G401.6 (cell line): Measurements from ENCODE around the gene UCHL5.

Experiments used
- FAIRE-seq: peaks from 2 replicates; lab custom pipeline; 2012; peaks lifted over from hg19 to GRCh38; lab: Jason Lieb, UNC

UCHL5 gene

GRCh38 chr1:193059282-193060114 is at the start of gene UCHL5, which contains the start of gene RO60:
Gene UCHL5, minus strand, starts transcription at chr1:193059360. Its CDS starts 100 bp downstream, at chr1:193059260.
Gene RO60, plus strand, starts transcription at chr1:193059612. Its CDS starts 9,443 bp downstream, at chr1:193069055.
- FAIRE-seq = peak; percentile 97

GRCh38 chr1:193108471-193108870 is 49.3 kb upstream of the UCHL5 start:
- no peak for FAIRE-seq

GRCh38 chr1:193105821-193106177 is 46.6 kb upstream of the UCHL5 start:
- FAIRE-seq = no peak

- no peak for FAIRE-seq
Observed at GRCh38 chr1:193104907-193105820, 46.0 kb upstream of the UCHL5 start, which contains the start of gene GLRX2. Gene GLRX2, minus strand, starts transcription at chr1:193105414. Its CDS starts 32 bp downstream, at chr1:193105382.

GRCh38 chr1:193104502-193104906 is 45.3 kb upstream of the UCHL5 start:
- no peak for FAIRE-seq

- FAIRE-seq = no peak
Observed at GRCh38 chr1:193103759-193104501, 44.8 kb upstream of the UCHL5 start.

- no peak for FAIRE-seq
Observed at GRCh38 chr1:193102662-193103061, 43.5 kb upstream of the UCHL5 start.

GRCh38 chr1:193094112-193094511 is 35.0 kb upstream of the UCHL5 start:
- no peak for FAIRE-seq

- peak; percentile 57 for FAIRE-seq
Observed at GRCh38 chr1:193090865-193091264, 31.7 kb upstream of the UCHL5 start.

- FAIRE-seq = no peak
Observed at GRCh38 chr1:193087893-193088292, 28.7 kb upstream of the UCHL5 start.

- peak; percentile 48 for FAIRE-seq
Observed at GRCh38 chr1:193086342-193086741, 27.2 kb upstream of the UCHL5 start.

- no peak for FAIRE-seq
Observed at GRCh38 chr1:193085263-193085662, 26.1 kb upstream of the UCHL5 start.

GRCh38 chr1:193083365-193084088 is 24.4 kb upstream of the UCHL5 start:
- no peak for FAIRE-seq

GRCh38 chr1:193079187-193079586 is 20.0 kb upstream of the UCHL5 start:
- FAIRE-seq = no peak

- no peak for FAIRE-seq
Observed at GRCh38 chr1:193077991-193078390, 18.8 kb upstream of the UCHL5 start.

- FAIRE-seq = no peak
Observed at GRCh38 chr1:193070942-193071341, 11.8 kb upstream of the UCHL5 start.

- no peak for FAIRE-seq
Observed at GRCh38 chr1:193070386-193070753, 11.2 kb upstream of the UCHL5 start.

GRCh38 chr1:193069748-193070385 is 10.7 kb upstream of the UCHL5 start:
- peak; percentile 19 for FAIRE-seq

GRCh38 chr1:193068013-193068412 is 8.9 kb upstream of the UCHL5 start:
- FAIRE-seq = no peak

- FAIRE-seq = no peak
Observed at GRCh38 chr1:193066606-193067005, 7.4 kb upstream of the UCHL5 start.

GRCh38 chr1:193065954-193066353 is 6.8 kb upstream of the UCHL5 start:
- FAIRE-seq = no peak
